ENCODE results near the gene RYR1. TPM values are rescaled to one million over a fixed set of nuclear protein-coding genes. Genes with fewer than 3 reads are reported as not detected.
"Not testable (repeated sequence)": the region's sequence is repeated elsewhere in the genome, so short reads cannot be mapped to it uniquely, and the experiment has no call there.

RYR1 gene
- polyA plus RNA-seq, 6 donors from 2014 or later, result 0.01 to 0.04 (median 0.03) TPM; not detected in 3

- Mint-ChIP-seq H3K4me1 (peaks cover 10 to 13% (median 12%) of the 10 kb centered on the region in 3 donors), H3K36me3 (no peaks in the 10 kb centered on the region), H3K27me3 (peaks cover 4 to 36% (median 34%) of the 10 kb centered on the region in 3 donors), H3K9me3 (peaks cover 0 to 1% (median 0%) of the 10 kb centered on the region in 7 donors), H3K4me3 (peak overlapping the region in 1 of 8 donors; percentile 25), H3K27ac (no peak overlapping the region)
- no peak for DNase-seq
- no peak for ATAC-seq (ENCODE audit: low read depth in 2 of 2)
Measured at GRCh38 chr19:38511074-38511708, 77.7 kb downstream of the RYR1 start.

- peaks cover 3 to 7% (median 5%) of the 10 kb centered on the region in 3 donors for H3K4me1 Mint-ChIP-seq
- peaks cover 4 to 37% (median 34%) of the 10 kb centered on the region in 3 donors for H3K27me3 Mint-ChIP-seq
- no peak for DNase-seq
- no peaks in the 10 kb centered on the region for H3K9me3 Mint-ChIP-seq
- no peaks in the 10 kb centered on the region for H3K36me3 Mint-ChIP-seq
- no peak for ATAC-seq (ENCODE audit: low read depth in 2 of 2)
- H3K4me3 Mint-ChIP-seq, result no peak overlapping the region
- no peak overlapping the region for H3K27ac Mint-ChIP-seq
Measured at GRCh38 chr19:38512277-38512676, 78.8 kb downstream of the RYR1 start.

- not testable (repeated sequence) for H3K4me1 Mint-ChIP-seq; DNase-seq; H3K36me3 Mint-ChIP-seq; H3K4me3 Mint-ChIP-seq; H3K9me3 Mint-ChIP-seq; ATAC-seq (ENCODE audit: low read depth in 2 of 2); H3K27ac Mint-ChIP-seq
- H3K27me3 Mint-ChIP-seq, result peaks cover 4 to 31% (median 26%) of the 10 kb centered on the region in 3 donors
Measured at GRCh38 chr19:38513156-38513555, 79.7 kb downstream of the RYR1 start.

- H3K4me1 Mint-ChIP-seq, result peaks cover 3 to 7% (median 5%) of the 10 kb centered on the region in 3 donors
- no peak for ATAC-seq (ENCODE audit: low read depth in 2 of 2)
- no peak overlapping the region for H3K4me3 Mint-ChIP-seq
- H3K27me3 Mint-ChIP-seq, result peaks cover 4 to 26% (median 26%) of the 10 kb centered on the region in 3 donors
- no peaks in the 10 kb centered on the region for H3K36me3 Mint-ChIP-seq
- H3K9me3 Mint-ChIP-seq, result no peaks in the 10 kb centered on the region
- DNase-seq, result no peak
- no peak overlapping the region for H3K27ac Mint-ChIP-seq
Measured at GRCh38 chr19:38513762-38514167, 80.3 kb downstream of the RYR1 start.

GRCh38 chr19:38514812-38515633, 81.5 kb downstream of the RYR1 start:
- Mint-ChIP-seq H3K36me3 (no peaks in the 10 kb centered on the region), H3K4me3 (peak overlapping the region in 1 of 8 donors; percentile 23), H3K27me3 (peaks cover 4 to 22% (median 19%) of the 10 kb centered on the region in 3 donors), H3K9me3 (no peaks in the 10 kb centered on the region), H3K27ac (peak overlapping the region in 2 of 6 donors; percentile 34 to 67), H3K4me1 (peaks cover 3 to 7% (median 5%) of the 10 kb centered on the region in 3 donors)
- peak; percentile 90 to 91 for ATAC-seq (ENCODE audit: low read depth in 2 of 2)
- DNase-seq, result peak; percentile 58

GRCh38 chr19:38515896-38516295, 82.4 kb downstream of the RYR1 start:
- DNase-seq (no peak), ATAC-seq (ENCODE audit: low read depth in 2 of 2) (no peak)
- Mint-ChIP-seq H3K9me3 (no peaks in the 10 kb centered on the region), H3K4me1 (peaks cover 3 to 7% (median 5%) of the 10 kb centered on the region in 3 donors), H3K27ac (no peak overlapping the region), H3K27me3 (peaks cover 4 to 13% (median 10%) of the 10 kb centered on the region in 3 donors), H3K4me3 (peak overlapping the region in 1 of 8 donors; percentile 40), H3K36me3 (no peaks in the 10 kb centered on the region)

- no peak overlapping the region for H3K4me3 Mint-ChIP-seq
Measured at GRCh38 chr19:38516802-38517201, 83.3 kb downstream of the RYR1 start.

GRCh38 chr19:38517321-38517720, 83.8 kb downstream of the RYR1 start:
- ATAC-seq (ENCODE audit: low read depth in 2 of 2), result no peak

More at GRCh38 chr19:38516802-38517201, 83.3 kb downstream of the RYR1 start:
- DNase-seq, result no peak
- no peaks in the 10 kb centered on the region for H3K36me3 Mint-ChIP-seq
- peaks cover 3 to 7% (median 5%) of the 10 kb centered on the region in 3 donors for H3K4me1 Mint-ChIP-seq
- no peaks in the 10 kb centered on the region for H3K9me3 Mint-ChIP-seq
- H3K27me3 Mint-ChIP-seq, result peaks cover 0 to 7% (median under 1%) of the 10 kb centered on the region in 3 donors
- no peak for ATAC-seq (ENCODE audit: low read depth in 2 of 2)
- no peak overlapping the region for H3K27ac Mint-ChIP-seq

GRCh38 chr19:38517980-38518379, 84.5 kb downstream of the RYR1 start:
- not testable (repeated sequence) for H3K36me3 Mint-ChIP-seq; H3K9me3 Mint-ChIP-seq; DNase-seq; H3K4me1 Mint-ChIP-seq; ATAC-seq (ENCODE audit: low read depth in 2 of 2); H3K27me3 Mint-ChIP-seq; H3K4me3 Mint-ChIP-seq
- peak overlapping the region in 1 of 6 donors; percentile 77 for H3K27ac Mint-ChIP-seq

More at GRCh38 chr19:38517321-38517720, 83.8 kb downstream of the RYR1 start:
- Mint-ChIP-seq H3K27me3 (peaks cover 0 to 7% (median 0%) of the 10 kb centered on the region in 3 donors), H3K4me1 (peaks cover 3 to 7% (median 5%) of the 10 kb centered on the region in 3 donors), H3K9me3 (no peaks in the 10 kb centered on the region), H3K27ac (no peak overlapping the region), H3K4me3 (no peak overlapping the region), H3K36me3 (no peaks in the 10 kb centered on the region)
- DNase-seq, result no peak

GRCh38 chr19:38519168-38519567, 85.7 kb downstream of the RYR1 start:
- H3K27ac Mint-ChIP-seq, result peak overlapping the region in 1 of 6 donors; percentile 80
- peaks cover 3 to 7% (median 5%) of the 10 kb centered on the region in 3 donors for H3K4me1 Mint-ChIP-seq
- peaks cover 0 to 15% (median 4%) of the 10 kb centered on the region in 3 donors for H3K27me3 Mint-ChIP-seq
- H3K9me3 Mint-ChIP-seq, result no peaks in the 10 kb centered on the region
- ATAC-seq (ENCODE audit: low read depth in 2 of 2) (no peak), DNase-seq (no peak)
- no peak overlapping the region for H3K4me3 Mint-ChIP-seq
- H3K36me3 Mint-ChIP-seq, result no peaks in the 10 kb centered on the region

- H3K9me3 Mint-ChIP-seq, result no peaks in the 10 kb centered on the region
Measured at GRCh38 chr19:38519988-38520387, 86.5 kb downstream of the RYR1 start.

GRCh38 chr19:38522915-38523314, 89.4 kb downstream of the RYR1 start:
- ATAC-seq (ENCODE audit: low read depth in 2 of 2) (no peak), DNase-seq (no peak)
- Mint-ChIP-seq H3K4me1 (no peaks in the 10 kb centered on the region), H3K27ac (no peak overlapping the region), H3K9me3 (no peaks in the 10 kb centered on the region), H3K36me3 (no peaks in the 10 kb centered on the region), H3K27me3 (peaks cover 5 to 35% (median 24%) of the 10 kb centered on the region in 3 donors), H3K4me3 (no peak overlapping the region)

More at GRCh38 chr19:38519988-38520387, 86.5 kb downstream of the RYR1 start:
- H3K4me3 Mint-ChIP-seq, result no peak overlapping the region
- DNase-seq (no peak), ATAC-seq (ENCODE audit: low read depth in 2 of 2) (no peak)
- H3K36me3 Mint-ChIP-seq, result no peaks in the 10 kb centered on the region
- H3K4me1 Mint-ChIP-seq, result peaks cover 3 to 4% (median 3%) of the 10 kb centered on the region in 3 donors
- H3K27ac Mint-ChIP-seq, result no peak overlapping the region
- peaks cover 5 to 23% (median 12%) of the 10 kb centered on the region in 3 donors for H3K27me3 Mint-ChIP-seq

GRCh38 chr19:38523319-38523718, 89.8 kb downstream of the RYR1 start:
- Mint-ChIP-seq H3K4me3 (no peak overlapping the region), H3K4me1 (peaks cover 0 to 4% (median 3%) of the 10 kb centered on the region in 3 donors), H3K9me3 (peaks cover 0 to 2% (median 0%) of the 10 kb centered on the region in 7 donors), H3K27ac (no peak overlapping the region), H3K27me3 (peaks cover 5 to 39% (median 28%) of the 10 kb centered on the region in 3 donors), H3K36me3 (no peaks in the 10 kb centered on the region)
- DNase-seq (no peak), ATAC-seq (ENCODE audit: low read depth in 2 of 2) (no peak)

Measured in naive B cell (primary cell).